GM12875 (cell line): ENCODE measurements around the gene OR11H6.
A peak's percentile ranks its signal among the peaks of the same experiment; 100 is the strongest.
"Not testable (repeated sequence)": the region's sequence is repeated elsewhere in the genome, so short reads cannot be mapped to it uniquely, and the experiment has no call there.

ENCODE experiments used
- H3K4me3 ChIP-seq: one replicate; pipeline ENCODE4 v1.5.1; 2011; ENCODE audit warnings: low read depth, low read length, control low read depth
- TF ChIP-seq, protein P1 (sequence below): IDR thresholded peaks from 2 replicates; pipeline ENCODE4 v1.5.1; 2011; ENCODE audit warnings: low read depth, mild to moderate bottlenecking, control low read depth, inconsistent platforms, low read length, moderate library complexity, borderline replicate concordance; ENCODE audit not compliant: insufficient read depth

OR11H6 gene

DNA sequence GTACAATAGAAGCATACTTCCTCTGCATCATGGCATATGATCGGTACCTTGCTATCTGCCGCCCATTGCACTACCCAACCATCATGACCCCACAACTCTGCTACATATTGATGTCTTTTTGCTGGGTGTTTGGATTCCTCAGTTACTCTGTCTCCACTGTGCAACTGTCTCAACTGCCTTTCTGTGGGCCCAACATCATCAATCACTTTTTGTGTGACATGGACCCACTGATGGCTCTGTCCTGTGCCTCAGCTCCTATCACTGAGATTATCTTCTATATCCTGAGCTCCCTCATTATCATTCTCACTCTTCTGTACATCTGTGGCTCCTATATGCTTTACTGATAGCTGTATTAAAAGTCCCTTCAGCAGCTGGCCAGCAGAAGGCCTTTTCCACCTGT, 13.9 kb upstream of the OR11H6 start:
- TF ChIP-seq, protein P1, sequence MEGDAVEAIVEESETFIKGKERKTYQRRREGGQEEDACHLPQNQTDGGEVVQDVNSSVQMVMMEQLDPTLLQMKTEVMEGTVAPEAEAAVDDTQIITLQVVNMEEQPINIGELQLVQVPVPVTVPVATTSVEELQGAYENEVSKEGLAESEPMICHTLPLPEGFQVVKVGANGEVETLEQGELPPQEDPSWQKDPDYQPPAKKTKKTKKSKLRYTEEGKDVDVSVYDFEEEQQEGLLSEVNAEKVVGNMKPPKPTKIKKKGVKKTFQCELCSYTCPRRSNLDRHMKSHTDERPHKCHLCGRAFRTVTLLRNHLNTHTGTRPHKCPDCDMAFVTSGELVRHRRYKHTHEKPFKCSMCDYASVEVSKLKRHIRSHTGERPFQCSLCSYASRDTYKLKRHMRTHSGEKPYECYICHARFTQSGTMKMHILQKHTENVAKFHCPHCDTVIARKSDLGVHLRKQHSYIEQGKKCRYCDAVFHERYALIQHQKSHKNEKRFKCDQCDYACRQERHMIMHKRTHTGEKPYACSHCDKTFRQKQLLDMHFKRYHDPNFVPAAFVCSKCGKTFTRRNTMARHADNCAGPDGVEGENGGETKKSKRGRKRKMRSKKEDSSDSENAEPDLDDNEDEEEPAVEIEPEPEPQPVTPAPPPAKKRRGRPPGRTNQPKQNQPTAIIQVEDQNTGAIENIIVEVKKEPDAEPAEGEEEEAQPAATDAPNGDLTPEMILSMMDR: no peak
- H3K4me3 ChIP-seq: no peak overlapping the region

DNA sequence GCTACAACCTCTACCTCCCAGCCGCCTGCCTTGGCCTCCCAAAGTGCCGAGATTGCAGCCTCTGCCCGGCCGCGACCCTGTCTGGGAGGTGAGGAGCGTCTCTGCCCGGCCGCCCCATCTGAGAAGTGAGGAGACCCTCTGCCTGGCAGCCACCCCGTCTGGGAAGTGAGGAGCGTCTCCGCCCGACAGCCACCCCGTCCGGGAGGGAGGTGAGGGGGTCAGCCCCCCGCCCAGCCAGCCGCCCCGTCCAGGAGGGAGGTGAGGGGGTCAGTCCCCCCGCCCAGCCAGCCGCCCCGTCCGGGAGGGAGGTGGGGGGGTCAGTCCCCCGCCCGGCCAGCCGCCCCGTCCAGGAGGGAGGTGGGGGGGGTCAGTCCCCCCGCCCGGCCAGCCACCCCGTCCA, 11.1 kb upstream of the OR11H6 start:
- not testable (repeated sequence) for H3K4me3 ChIP-seq

DNA sequence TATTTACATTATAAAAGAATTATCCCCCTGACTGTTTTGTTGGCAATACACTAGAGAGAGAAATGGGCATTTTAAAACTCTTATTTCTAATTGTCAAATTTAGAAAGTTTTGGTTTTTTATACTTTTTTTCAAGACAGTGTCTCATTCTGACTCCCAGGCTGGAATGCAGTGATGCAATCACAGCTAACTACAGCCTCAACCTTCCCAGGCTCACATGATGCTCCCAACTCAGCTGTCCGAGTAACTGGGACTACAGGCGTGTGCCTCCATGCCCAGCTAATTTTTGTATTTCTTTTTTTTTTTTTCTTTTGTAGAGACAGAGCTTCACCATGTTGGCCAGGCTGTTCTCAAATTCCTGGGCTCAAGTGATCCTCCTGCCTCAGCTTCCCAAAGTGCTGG, 8.3 kb upstream of the OR11H6 start:
- TF ChIP-seq, protein P1: no peak

DNA sequence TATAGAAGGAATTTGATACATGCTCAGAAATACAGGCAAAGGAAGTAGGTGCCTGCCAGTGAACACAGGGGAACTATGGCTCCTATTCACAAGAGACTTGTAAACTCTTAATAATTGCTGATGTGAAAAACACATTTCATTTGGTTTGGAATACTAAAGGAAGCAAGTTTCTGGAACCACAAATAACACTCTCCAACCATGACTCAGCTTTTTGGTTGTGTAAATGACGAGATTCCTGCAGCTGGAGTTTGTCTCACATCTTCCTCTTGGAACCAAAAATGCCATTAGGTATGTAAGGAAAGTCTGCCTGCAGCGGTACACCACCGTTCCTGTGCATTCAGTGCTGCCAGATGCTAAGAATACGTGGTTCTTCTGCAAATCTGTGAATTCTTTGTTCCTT, 4.5 kb upstream of the OR11H6 start:
- no peak overlapping the region for H3K4me3 ChIP-seq
- TF ChIP-seq, protein P1: no peak

More for the DNA sequence above, 8.3 kb upstream of the OR11H6 start:
- H3K4me3 ChIP-seq: no peak overlapping the region

DNA sequence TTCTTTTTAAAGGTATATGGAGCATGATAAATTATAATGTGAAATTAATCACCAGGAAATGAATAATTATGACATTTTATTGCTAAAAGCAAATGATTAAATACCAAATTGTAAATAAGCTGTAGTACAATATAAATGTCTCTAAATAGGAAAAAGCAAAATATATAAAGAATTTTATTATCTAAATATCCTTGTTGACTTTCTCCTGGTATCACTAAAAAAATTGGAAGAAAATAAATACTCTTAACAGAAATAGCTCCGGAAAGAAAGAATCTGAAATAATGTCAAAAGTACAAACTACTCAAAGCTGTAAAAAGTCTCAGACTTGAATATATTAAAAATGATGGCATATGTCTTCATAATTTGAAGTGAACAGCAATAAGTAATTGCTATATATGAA, 5.2 kb downstream of the OR11H6 start, which contains the start of gene OR11H7:
Gene OR11H7, plus strand, starts transcription at position 301 of the 400 bp plus-strand sequence.
- H3K4me3 ChIP-seq: no peak within 1 kb of the TSS
- TF ChIP-seq, protein P1: no peak

DNA sequence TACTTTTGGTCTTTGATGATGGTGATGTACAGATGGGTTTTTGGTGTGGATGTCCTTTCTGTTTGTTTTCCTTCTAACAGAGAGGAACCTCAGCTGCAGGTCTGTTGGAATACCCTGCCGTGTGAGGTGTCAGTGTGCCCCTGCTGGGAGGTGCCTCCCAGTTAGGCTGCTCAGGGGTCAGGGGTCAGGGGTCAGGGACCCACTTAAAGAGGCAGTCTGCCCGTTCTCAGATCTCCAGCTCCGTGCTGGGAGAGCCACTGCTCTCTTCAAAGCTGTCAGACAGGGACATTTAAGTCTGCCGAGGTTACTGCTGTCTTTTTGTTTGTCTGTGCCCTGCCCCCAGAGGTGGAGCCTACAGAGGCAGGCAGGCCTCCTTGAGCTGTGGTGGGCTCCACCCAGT, 11.9 kb downstream of the OR11H6 start:
- not testable (repeated sequence) for H3K4me3 ChIP-seq

DNA sequence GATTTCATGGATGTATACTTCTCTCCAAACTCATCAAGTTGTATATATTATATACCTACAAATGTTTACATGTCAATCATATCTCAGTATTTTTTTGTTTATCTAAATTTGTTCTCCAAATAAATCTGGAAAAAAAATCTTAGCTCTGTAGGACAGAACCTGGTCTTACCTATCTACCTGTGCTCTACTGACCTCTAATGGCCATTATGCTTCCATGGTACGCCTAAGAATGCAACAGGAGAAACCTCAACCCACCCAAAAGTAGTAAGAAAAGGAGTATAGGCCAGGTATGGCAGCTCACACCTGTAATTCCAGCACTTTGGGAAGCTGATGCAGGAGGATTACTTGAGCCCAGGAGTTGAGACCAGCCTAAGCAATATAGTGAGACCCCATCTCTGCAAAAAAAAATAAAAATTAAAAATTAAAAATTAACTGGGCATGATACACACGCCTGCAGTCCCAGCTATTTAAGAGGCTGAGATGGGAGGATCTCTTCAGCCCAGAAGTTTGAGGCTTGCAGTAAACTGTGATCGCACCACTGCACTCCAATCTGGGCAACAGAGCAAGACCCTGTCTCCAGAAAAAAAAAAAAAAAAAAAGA, 24.2 kb downstream of the OR11H6 start:
- TF ChIP-seq, protein P1: peak; percentile 40; the same call in 1 of the 2 replicates
- no peak overlapping the region for H3K4me3 ChIP-seq

DNA sequence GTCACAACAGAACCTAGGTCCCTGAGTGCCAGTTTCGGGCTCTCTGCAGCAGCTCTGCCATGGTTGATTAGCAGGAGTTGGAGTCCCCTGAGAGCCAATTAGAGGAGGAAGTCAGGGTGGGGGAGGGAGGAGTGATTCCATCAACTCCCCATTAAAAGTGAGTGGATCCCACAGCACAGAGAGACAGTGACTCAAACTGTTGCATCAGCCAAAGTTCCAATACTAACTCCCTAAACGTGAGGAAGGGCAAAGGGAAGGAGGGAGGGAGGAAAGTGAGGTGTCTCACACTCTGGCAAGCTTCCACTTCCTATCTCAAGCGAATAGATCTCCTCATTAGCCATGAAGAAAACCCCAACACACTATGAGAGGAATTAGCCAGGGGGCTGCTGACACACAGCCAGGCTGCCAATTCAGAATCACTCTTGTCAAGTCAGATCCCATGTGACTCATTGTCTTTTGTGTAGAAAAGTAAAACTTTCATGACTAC, 39.2 kb downstream of the OR11H6 start:
- TF ChIP-seq, protein P1: no peak
- no peak overlapping the region for H3K4me3 ChIP-seq

DNA sequence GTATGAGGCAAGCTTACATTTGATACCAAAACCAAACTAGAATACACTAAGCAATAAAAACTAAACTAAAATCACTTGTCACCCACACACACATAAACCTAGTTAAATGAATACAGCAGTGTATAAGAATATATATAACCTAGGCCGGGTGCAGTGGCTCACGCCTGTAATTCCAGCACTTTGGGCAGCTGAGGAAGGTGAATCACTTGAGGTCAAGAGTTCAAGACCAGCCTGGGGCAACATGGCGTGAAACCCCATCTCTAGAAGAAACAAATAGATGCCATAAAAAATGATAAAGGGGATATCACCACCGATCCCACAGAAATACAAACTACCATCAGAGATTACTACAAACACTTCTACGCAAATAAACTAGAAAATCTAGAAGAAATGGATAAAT, 40.9 kb downstream of the OR11H6 start:
- not testable (repeated sequence) for H3K4me3 ChIP-seq
